ENCODE results near the gene MAFF. TPM values are rescaled to one million over a fixed set of nuclear protein-coding genes. Genes with fewer than 3 reads are reported as not detected.

The MAFF gene
- total and polyA plus RNA-seq, 9 of the 15 experiments (the other 6 are each of a cell fraction or from before 2014, with no cell fraction given): 0.51 to 8.0 (median 5.4) TPM

GRCh38 chr22:38230916-38231315, 29.1 kb downstream of the MAFF start:
- Histone ChIP-seq H3K4me2 (ENCODE audit: insufficient read depth, low read length) (no peak overlapping the region), H3K79me2 (ENCODE audit: control insufficient read depth, insufficient read depth, low read length) (no peaks in the 10 kb centered on the region), H3K4me1 (replicated peaks in 1 of 2; ENCODE audit: control insufficient read depth in 2 of 2, insufficient read depth in 2 of 2, low read length in 2 of 2) (no peaks in the 10 kb centered on the region; a peak in 2 of 5 replicates), H3K27ac (ENCODE audit: extremely low read depth, low read depth, low read length) (no peak overlapping the region), H4K20me1 (replicated peaks; ENCODE audit: control insufficient read depth, insufficient read depth, low read length) (no peaks in the 10 kb centered on the region), H3K9ac (ENCODE audit: insufficient read depth in 1 of 2, low read depth in 2 of 2, low read length in 2 of 2) (no peak overlapping the region), H3K4me3 (no peak overlapping the region), H2AFZ (ENCODE audit: low read depth, low read length) (no peak overlapping the region), H3K27me3 (ENCODE audit: control insufficient read depth in 2 of 2, insufficient read depth in 2 of 2, low read length in 2 of 2) (no peaks in the 10 kb centered on the region), H3K9me3 (replicated peaks; ENCODE audit: control insufficient read depth, insufficient read depth, low read depth, low read length) (no peaks in the 10 kb centered on the region), H3K9me1 (ENCODE audit: control insufficient read depth, insufficient read depth, low read length) (no peaks in the 10 kb centered on the region), H3K36me3 (ENCODE audit: control insufficient read depth, insufficient read depth, low read length) (peaks cover 36% of the 10 kb centered on the region; the same call in 2 of the 3 replicates)
- WGBS (ENCODE audit: insufficient coverage, low coverage, missing lambda C conversion rate): 84% methylated on average over 8 of the region's 9 CpGs
- TF ChIP-seq FOXJ3 (CRISPR knock-in tag; IDR thresholded peaks at IDR 0.05) (no peak), TBP (optimal IDR thresholded peaks at IDR 0.05; ENCODE audit: low read depth, low read length) (no peak), GMEB1 (CRISPR knock-in tag; IDR thresholded peaks at IDR 0.05) (no peak), HDAC2 (IDR thresholded peaks at IDR 0.05) (no peak), ZEB2 (IDR thresholded peaks at IDR 0.05) (no peak), DPF2 (IDR thresholded peaks at IDR 0.05) (no peak), HLTF (IDR thresholded peaks at IDR 0.05) (no peak), SRF (CRISPR knock-in tag; IDR thresholded peaks at IDR 0.05) (no peak), NFYB (IDR thresholded peaks at IDR 0.05; ENCODE audit: extremely low read depth, insufficient read length) (no peak), EGR1 (conservative IDR thresholded peaks at IDR 0.05) (no peak), MTF1 (CRISPR knock-in tag; IDR thresholded peaks at IDR 0.05; ENCODE audit: borderline replicate concordance) (no peak), ZNF408 (CRISPR knock-in tag; IDR thresholded peaks at IDR 0.05; ENCODE audit: low read depth) (no peak), ARNT (IDR thresholded peaks at IDR 0.05) (no peak)
- TF ChIP-seq, protein P1, sequence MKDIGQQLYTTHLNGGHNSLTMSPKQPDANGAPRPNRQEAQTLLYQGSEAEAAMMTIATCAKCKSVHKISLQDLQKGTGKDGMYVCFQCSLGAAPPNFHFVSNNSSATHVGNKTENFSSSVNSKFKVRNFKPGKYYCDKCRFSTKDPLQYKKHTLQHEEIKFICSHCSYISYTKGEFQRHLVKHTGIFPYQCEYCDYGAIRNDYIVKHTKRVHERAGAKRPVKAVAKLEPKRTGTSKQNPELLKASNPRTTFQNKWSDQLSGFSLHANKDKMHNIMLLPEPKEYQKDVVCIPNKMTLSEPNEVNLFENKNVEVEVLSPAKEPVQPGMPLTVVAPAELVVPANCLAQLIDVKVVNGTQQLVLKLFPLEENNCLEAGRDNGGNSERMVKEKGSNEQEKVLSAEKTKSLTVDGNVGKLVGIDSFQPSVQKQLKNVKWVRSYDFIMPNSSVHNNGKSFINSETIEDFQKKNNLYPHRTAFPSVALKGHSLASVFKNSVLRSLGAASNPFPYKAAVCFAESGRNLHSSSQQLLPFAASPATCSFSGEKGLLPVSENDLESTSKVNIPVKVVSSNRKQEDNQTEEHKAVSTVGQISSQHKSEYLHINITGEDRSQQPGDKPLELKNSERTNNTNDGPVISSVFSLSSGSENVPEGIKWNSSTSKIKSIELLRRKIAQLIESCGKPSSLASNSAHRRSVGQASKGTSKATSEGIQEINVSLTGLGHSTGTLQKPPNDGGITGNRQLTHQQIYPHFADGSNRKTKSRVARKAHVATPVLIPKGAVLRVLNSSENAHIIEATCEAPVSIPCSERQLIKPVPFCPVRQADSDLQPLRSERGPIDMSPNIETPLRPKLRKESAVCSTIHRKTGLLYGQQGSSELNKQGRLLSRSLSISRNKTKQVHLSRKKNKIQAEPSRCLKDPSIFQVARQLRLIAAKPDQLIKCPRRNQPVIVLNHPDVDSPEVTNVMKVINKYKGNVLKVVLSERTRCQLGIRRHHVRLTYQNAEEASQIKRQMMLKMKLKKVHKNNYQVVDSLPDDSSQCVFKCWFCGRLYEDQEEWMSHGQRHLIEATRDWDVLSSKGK (CRISPR knock-in tag; IDR thresholded peaks at IDR 0.05): no peak
- FAIRE-seq: no peak
- POLR2A ChIA-PET: interaction anchor here (0.7 kb wide), 1 partner anchor 141 kb away, joined by 3 read pairs; no protein-coding TSS in a partner anchor
- in situ Hi-C loops (cut with MboI): no loop called here
- BruUV-seq (replicated peaks): no TSS peak
- no peak for DNase-seq (ENCODE audit: extremely low read depth in 1 of 4, low spot score in 3 of 4)
- CTCF ChIA-PET (ENCODE audit: low intra/inter-chr PET ratio): no interaction called here
- intact Hi-C loops (cut with micrococcal nuclease): no loop called here
- ATAC-seq: no peak
